ENCODE results near the gene SMG6.

SMG6 gene

DNA sequence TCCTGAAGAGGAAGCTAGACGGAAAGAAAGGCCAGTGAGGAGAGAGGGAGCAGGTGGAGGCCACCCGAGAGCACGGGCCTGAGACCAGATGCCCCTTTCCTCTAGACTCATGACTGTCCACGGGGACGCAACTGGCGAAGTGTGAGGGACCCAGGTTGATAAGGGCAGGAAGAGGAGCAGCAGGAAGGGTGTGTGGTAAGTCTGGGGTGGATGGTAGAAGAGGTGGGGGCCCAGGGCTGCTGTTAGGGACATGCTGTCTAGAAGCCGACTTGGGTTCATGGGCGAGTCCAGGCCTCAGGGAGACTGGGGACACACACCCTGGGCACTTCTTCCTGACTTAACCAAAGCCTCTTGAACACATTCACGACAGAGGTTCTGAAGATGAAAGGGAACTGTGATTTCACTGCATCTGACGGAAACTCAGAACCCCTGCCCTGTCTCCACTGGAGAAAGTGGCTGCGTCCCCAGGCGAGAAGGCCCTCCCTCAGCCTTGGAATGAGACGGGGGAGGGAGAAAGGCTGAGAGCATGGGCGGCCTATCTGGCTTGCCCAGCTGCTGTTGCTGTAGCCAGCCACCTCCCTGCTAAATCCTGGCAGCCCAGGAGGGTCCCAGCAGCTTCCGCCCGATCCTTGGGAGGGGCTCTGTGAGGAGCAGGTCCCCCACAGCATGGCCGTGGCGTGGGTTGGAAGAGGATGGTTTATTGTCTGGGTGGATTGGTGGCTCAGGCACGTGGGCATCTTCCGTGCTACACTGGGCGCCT is 242.7 kb downstream of the SMG6 start:
- no peak for DNase-seq (ENCODE audit: low read depth, low spot score)

GRCh38 chr17:2060385-2060658 is 243.3 kb downstream of the SMG6 start:
- DNase-seq (ENCODE audit: low read depth, low spot score) = no peak

- no peak for DNase-seq (ENCODE audit: low read depth, low spot score)
Observed at GRCh38 chr17:2059547-2060384, 243.8 kb downstream of the SMG6 start.

DNA sequence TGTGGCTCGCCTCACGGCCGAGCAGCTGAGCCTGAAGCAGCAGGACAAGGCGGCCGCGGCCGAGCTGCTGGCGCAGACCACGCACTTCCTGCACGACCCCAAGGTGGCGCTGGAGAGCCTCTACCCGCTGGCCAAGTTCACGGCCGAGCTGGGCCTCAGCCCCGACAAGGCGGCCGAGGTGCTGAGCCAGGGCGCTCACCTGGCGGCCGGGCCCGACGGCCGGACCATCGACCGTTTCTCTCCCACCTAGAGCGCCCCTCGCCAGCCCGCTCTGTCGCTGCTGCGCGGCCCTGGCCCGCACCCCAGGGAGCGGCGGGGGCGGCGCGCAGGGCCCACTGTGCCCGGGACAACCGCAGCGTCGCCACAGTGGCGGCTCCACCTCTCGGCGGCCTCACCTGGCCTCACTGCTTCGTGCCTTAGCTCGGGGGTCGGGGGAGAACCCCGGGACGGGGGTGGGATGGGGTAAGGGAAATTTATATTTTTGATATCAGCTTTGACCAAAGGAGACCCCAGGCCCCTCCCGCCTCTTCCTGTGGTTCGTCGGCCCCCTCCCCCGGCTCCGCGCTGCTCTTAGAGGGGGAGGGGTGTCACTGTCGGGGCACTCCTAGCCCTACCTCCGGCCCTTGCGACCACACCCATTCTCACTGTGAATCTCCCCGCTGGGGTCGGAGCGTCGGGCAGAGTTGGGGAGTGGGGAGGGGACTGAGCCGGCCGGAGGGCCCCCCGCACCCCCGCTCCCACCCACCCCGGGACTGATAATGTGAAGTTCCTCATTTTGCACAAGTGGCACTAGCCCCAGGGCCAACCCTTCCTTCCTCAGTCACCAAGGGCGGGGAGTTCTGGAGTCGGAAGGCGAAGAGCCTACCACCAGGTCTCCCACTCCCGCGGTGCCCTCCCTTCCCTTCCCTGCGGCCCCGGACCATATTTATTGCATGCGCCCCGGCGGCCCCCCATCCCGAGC is 244.7 kb downstream of the SMG6 start:
- peak; percentile 84 for DNase-seq (ENCODE audit: low read depth, low spot score)

DNA sequence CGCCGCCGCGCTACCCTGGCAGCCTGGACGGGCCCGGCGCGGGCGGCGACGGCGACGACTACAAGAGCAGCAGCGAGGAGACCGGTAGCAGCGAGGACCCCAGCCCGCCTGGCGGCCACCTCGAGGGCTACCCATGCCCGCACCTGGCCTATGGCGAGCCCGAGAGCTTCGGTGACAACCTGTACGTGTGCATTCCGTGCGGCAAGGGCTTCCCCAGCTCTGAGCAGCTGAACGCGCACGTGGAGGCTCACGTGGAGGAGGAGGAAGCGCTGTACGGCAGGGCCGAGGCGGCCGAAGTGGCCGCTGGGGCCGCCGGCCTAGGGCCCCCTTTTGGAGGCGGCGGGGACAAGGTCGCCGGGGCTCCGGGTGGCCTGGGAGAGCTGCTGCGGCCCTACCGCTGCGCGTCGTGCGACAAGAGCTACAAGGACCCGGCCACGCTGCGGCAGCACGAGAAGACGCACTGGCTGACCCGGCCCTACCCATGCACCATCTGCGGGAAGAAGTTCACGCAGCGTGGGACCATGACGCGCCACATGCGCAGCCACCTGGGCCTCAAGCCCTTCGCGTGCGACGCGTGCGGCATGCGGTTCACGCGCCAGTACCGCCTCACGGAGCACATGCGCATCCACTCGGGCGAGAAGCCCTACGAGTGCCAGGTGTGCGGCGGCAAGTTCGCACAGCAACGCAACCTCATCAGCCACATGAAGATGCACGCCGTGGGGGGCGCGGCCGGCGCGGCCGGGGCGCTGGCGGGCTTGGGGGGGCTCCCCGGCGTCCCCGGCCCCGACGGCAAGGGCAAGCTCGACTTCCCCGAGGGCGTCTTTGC is 245.6 kb downstream of the SMG6 start:
- DNase-seq (ENCODE audit: low read depth, low spot score) = peak; percentile 46

GRCh38 chr17:2057175-2057759 is 246.3 kb downstream of the SMG6 start:
- no peak for DNase-seq (ENCODE audit: low read depth, low spot score)

- peak; percentile 75 for DNase-seq (ENCODE audit: low read depth, low spot score)
Observed at GRCh38 chr17:2056206-2057174, 247.1 kb downstream of the SMG6 start.

GRCh38 chr17:2055292-2056205 is 248.0 kb downstream of the SMG6 start:
- DNase-seq (ENCODE audit: low read depth, low spot score) = no peak

DNA sequence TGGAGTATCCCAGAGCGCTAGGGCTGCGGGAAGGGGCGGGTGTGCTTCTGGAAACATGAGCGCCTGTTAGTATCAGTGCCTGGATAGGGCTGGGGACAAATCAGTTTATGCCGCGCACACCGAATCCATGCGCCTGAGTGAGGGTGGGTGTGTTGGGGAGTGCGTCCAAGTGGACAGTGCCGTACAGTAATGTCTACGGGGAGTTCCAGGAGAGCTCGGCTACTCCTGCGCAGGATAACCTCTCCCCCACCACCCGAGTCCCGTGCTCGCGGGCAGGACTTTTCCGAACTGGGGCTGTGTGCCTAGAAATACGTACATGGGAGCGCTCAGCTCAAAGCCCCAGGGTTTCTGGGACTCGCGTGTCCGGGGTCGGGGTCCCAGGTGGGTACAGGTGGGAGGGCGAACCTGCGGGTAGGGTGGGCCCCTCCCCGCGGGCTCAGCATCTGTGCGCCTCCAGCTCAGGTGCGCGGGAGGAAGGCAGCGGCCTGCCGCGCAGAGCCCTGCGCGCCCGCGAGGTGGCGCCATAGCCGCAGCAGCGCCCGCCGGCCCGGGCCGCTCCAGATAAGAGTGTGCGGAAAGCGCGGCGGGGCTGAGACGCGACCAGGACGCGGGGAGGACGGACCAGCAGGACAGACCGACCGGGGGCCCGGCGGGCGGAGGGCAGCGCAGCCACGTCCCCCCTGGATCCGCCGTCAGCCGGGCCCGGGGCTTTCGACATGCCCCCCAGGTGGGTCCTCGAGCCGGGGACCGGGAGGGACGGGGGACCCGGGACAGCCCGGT is 248.9 kb downstream of the SMG6 start, which contains the start of gene HIC1:
HIC1 (plus strand) TSS at position 592 of the 780 bp plus-strand sequence. CDS start 1,588 bp downstream, outside the sequence.
- peak; percentile 88 for DNase-seq (ENCODE audit: low read depth, low spot score)

GRCh38 chr17:2054262-2054511 is 249.4 kb downstream of the SMG6 start:
- DNase-seq (ENCODE audit: low read depth, low spot score) = no peak

- DNase-seq (ENCODE audit: low read depth, low spot score) = peak; percentile 82
Observed at GRCh38 chr17:2053380-2054261, 250.0 kb downstream of the SMG6 start.

DNA sequence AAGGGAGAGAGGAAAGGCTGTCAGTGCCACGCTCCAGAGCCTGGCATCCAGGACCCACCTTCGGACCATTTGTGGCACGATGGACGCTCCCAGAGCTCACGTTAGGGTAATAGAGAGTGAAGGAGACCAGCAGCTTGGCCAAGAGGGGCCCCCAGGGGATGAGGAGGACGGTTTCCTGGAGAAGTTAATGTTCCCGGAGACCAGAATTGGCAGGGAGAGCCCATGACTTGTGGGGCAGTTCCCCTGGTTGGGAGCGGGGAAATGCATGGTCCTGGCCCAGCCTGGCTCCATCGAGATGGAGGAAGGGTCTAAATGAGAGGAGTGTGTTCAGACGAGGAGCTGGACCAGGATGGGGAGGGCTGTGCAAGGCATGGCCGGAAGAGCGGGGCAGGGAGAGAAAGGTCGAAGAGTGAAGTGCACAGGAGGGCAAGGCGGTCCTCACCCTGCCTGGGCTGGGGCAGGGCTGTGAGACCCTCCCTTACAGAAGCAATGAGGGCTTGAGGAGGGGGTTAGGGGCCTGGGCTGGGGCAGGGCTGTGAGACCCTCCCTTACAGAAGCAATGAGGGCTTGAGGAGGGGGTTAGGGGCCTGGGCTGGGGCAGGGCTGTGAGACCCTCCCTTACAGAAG is 251.5 kb downstream of the SMG6 start:
- DNase-seq (ENCODE audit: low read depth, low spot score) = no peak

- no peak for DNase-seq (ENCODE audit: low read depth, low spot score)
Observed at GRCh38 chr17:2051061-2051932, 252.3 kb downstream of the SMG6 start.

- DNase-seq (ENCODE audit: low read depth, low spot score) = no peak
Observed at GRCh38 chr17:2050300-2051060, 253.1 kb downstream of the SMG6 start.
